HG02571 (cell line): ENCODE results near the gene ICAM2.
"Not testable (repeated sequence)": the region's sequence is repeated elsewhere in the genome, so short reads cannot be mapped to it uniquely, and the experiment has no call there.

Source experiments
- ATAC-seq: cut with Tn5 transposase; IDR thresholded peaks from one replicate; pipeline ENCODE4 v1.9.1; 2021; ENCODE audit warnings: mild to moderate bottlenecking, moderate library complexity; ENCODE audit not compliant: unreplicated experiment

ICAM2 gene

GRCh38 chr17:64045176-64045575 lies 24.7 kb upstream of the ICAM2 start:
- no peak for ATAC-seq

GRCh38 chr17:64042700-64043485 lies 22.5 kb upstream of the ICAM2 start:
- ATAC-seq = no peak

- no peak for ATAC-seq
These were observed 21.5 kb upstream of the ICAM2 start for GRCh38 chr17:64041912-64042311.

- ATAC-seq = no peak
These were observed 19.8 kb upstream of the ICAM2 start for GRCh38 chr17:64040206-64040605.

GRCh38 chr17:64039106-64039400 lies 18.6 kb upstream of the ICAM2 start:
- ATAC-seq = no peak

GRCh38 chr17:64038331-64039105 lies 18.1 kb upstream of the ICAM2 start:
- ATAC-seq = no peak

- ATAC-seq = no peak
These were observed 17.4 kb upstream of the ICAM2 start for GRCh38 chr17:64037802-64038201.

GRCh38 chr17:64037180-64037579 lies 16.7 kb upstream of the ICAM2 start:
- ATAC-seq = no peak

- no peak for ATAC-seq
These were observed 15.9 kb upstream of the ICAM2 start for GRCh38 chr17:64036198-64036922.

- ATAC-seq = no peak
These were observed 11.6 kb upstream of the ICAM2 start for GRCh38 chr17:64032081-64032480.

GRCh38 chr17:64028874-64029464 lies 8.5 kb upstream of the ICAM2 start:
- no peak for ATAC-seq

- no peak for ATAC-seq
These were observed 5.4 kb upstream of the ICAM2 start for GRCh38 chr17:64025732-64026294.

- no peak for ATAC-seq
These were observed 4.6 kb upstream of the ICAM2 start for GRCh38 chr17:64024781-64025731.

- ATAC-seq = no peak
These were observed 3.8 kb upstream of the ICAM2 start for GRCh38 chr17:64024215-64024654.

GRCh38 chr17:64022611-64023063 lies 2.2 kb upstream of the ICAM2 start:
- ATAC-seq = no peak

GRCh38 chr17:64019551-64019961 lies 877 bp downstream of the ICAM2 start:
- ATAC-seq = not testable (repeated sequence)

GRCh38 chr17:64017381-64017980 lies 3.0 kb downstream of the ICAM2 start:
- no peak for ATAC-seq

GRCh38 chr17:64016974-64017373 lies 3.5 kb downstream of the ICAM2 start:
- ATAC-seq = no peak

- no peak for ATAC-seq
These were observed 4.1 kb downstream of the ICAM2 start for GRCh38 chr17:64016231-64016784.
